Activated CD4-positive, alpha-beta memory T cell treated with anti-CD3 and anti-CD28 coated beads for 36 hours (primary cell): ENCODE results near the gene RPS6KA1. TPM values are rescaled to one million over a fixed set of nuclear protein-coding genes. Genes with fewer than 3 reads are reported as not detected.

ENCODE experiments used
- CTCF ChIA-PET: fragments of 350-600 bp; sonication (Branson Sonifier 250); formaldehyde crosslinking; loops from one replicate; lab custom pipeline; 2021; ENCODE audit warnings: antibody characterized with exemption, inconsistent platforms; lab: Charles Lee
- POLR2A ChIA-PET: fragments of 350-600 bp; sonication (Branson Sonifier 250); formaldehyde crosslinking; loops from one replicate; lab custom pipeline; 2021; ENCODE audit warnings: antibody characterized with exemption; lab: Charles Lee
- DNase-seq: peaks from one replicate; pipeline ENCODE4 v3.0.0-alpha.2; 2020
- H3K27ac Mint-ChIP-seq: one replicate; pipeline ENCODE4 v1.8.0; 2021; ENCODE audit warnings: mixed read lengths
- H3K27me3 Mint-ChIP-seq: one replicate; pipeline ENCODE4 v1.8.0; 2021; ENCODE audit warnings: mixed read lengths
- H3K36me3 Mint-ChIP-seq: one replicate; pipeline ENCODE4 v1.8.0; 2021; ENCODE audit warnings: mixed read lengths
- H3K4me1 Mint-ChIP-seq: one replicate; pipeline ENCODE4 v1.8.0; 2021; ENCODE audit warnings: low read depth, mixed read lengths
- H3K4me3 Mint-ChIP-seq: one replicate; pipeline ENCODE4 v1.8.0; 2021; ENCODE audit warnings: mild to moderate bottlenecking, mixed read lengths
- H3K9me3 Mint-ChIP-seq: one replicate; pipeline ENCODE4 v1.8.0; 2021; ENCODE audit warnings: mixed read lengths
- intact Hi-C: fragments of 100-400 bp; cut with micrococcal nuclease; formaldehyde crosslinking; loops from one replicate; pipeline ENCODE4 v1.15.1; 2023
- total RNA-seq, 2 experiments: library from RNA; stranded (reverse); gene quantifications; one replicate each; pipeline ENCODE4 v1.2.3, GENCODE V29; 2021

Gene RPS6KA1
- total RNA-seq, 2 experiments from 2014 or later: 109 to 112 TPM

GRCh38 chr1:26541816-26542711 is 12.5 kb downstream of the RPS6KA1 start:
- intact Hi-C loops: loop anchor here (1.0 to 10.0 kb wide), 6 partner anchors 12 to 247 kb away; partner anchors contain the start of genes ARID1A and CD52
- H3K27me3 Mint-ChIP-seq: no peaks in the 10 kb centered on the region
- peak; percentile 94 for DNase-seq
- no peaks in the 10 kb centered on the region for H3K9me3 Mint-ChIP-seq
- peak overlapping the region; percentile 69 for H3K4me3 Mint-ChIP-seq
- ChIA-PET POLR2A (interaction anchor here (0.5 to 5.5 kb wide), 10 partner anchors 12 to 369 kb away, joined by 3 to 25 read pairs (median 6); partner anchors contain the start of genes PIGV and RPS6KA1), CTCF (interaction anchor here (0.7 to 5.9 kb wide), 12 partner anchors 7 to 248 kb away, joined by 3 to 127 read pairs (median 4); partner anchors contain the start of genes HMGN2 and RPS6KA1)
- peaks cover 88% of the 10 kb centered on the region for H3K4me1 Mint-ChIP-seq
- H3K27ac Mint-ChIP-seq: peak overlapping the region; percentile 98
- peaks cover 7% of the 10 kb centered on the region for H3K36me3 Mint-ChIP-seq

- H3K27ac Mint-ChIP-seq: peak overlapping the region; percentile 98
- CTCF ChIA-PET: interaction anchor here (0.9 to 5.9 kb wide), 6 partner anchors 6 to 159 kb away, joined by 3 to 127 read pairs (median 36); partner anchors contain the start of gene RPS6KA1
- intact Hi-C loops: loop anchor here (1.0 to 10.0 kb wide), 6 partner anchors 13 to 246 kb away; partner anchors contain the start of genes ARID1A and CD52
- peaks cover 14% of the 10 kb centered on the region for H3K36me3 Mint-ChIP-seq
- peaks cover 92% of the 10 kb centered on the region for H3K4me1 Mint-ChIP-seq
- no peaks in the 10 kb centered on the region for H3K27me3 Mint-ChIP-seq
- no peaks in the 10 kb centered on the region for H3K9me3 Mint-ChIP-seq
- POLR2A ChIA-PET: interaction anchor here (1.4 to 5.5 kb wide), 5 partner anchors 13 to 246 kb away, joined by 6 to 25 read pairs (median 8); partner anchors contain the start of genes PIGV and RPS6KA1
- peak overlapping the region; percentile 69 for H3K4me3 Mint-ChIP-seq
- no peak for DNase-seq
Observed at GRCh38 chr1:26542771-26543451, 13.3 kb downstream of the RPS6KA1 start.

- CTCF ChIA-PET: no interaction called here
- intact Hi-C loops: loop anchor here (2.0 to 10.0 kb wide), 3 partner anchors 154 to 245 kb away; partner anchors contain the start of genes ARID1A and CD52
- Mint-ChIP-seq H3K36me3 (peaks cover 18% of the 10 kb centered on the region), H3K27ac (peak overlapping the region; percentile 98), H3K4me1 (peaks cover 92% of the 10 kb centered on the region), H3K9me3 (no peaks in the 10 kb centered on the region), H3K27me3 (no peaks in the 10 kb centered on the region), H3K4me3 (no peak overlapping the region)
- no peak for DNase-seq
- POLR2A ChIA-PET: no interaction called here
Observed at GRCh38 chr1:26543462-26543861, 13.9 kb downstream of the RPS6KA1 start.

- ChIA-PET POLR2A (no interaction called here), CTCF (no interaction called here)
- H3K4me1 Mint-ChIP-seq: peaks cover 89% of the 10 kb centered on the region
- no peaks in the 10 kb centered on the region for H3K27me3 Mint-ChIP-seq
- peak overlapping the region; percentile 2 for H3K4me3 Mint-ChIP-seq
- intact Hi-C loops: loop anchor here (5.0 to 10.0 kb wide), 2 partner anchors 153 to 229 kb away; partner anchors contain the start of genes ARID1A and CD52
- H3K27ac Mint-ChIP-seq: peak overlapping the region; percentile 72
- H3K9me3 Mint-ChIP-seq: no peaks in the 10 kb centered on the region
- DNase-seq: no peak
- peaks cover 21% of the 10 kb centered on the region for H3K36me3 Mint-ChIP-seq
Observed at GRCh38 chr1:26544126-26544525, 14.6 kb downstream of the RPS6KA1 start.

GRCh38 chr1:26545969-26546323 is 16.4 kb downstream of the RPS6KA1 start:
- ChIA-PET POLR2A (interaction anchor here (0.8 to 2.0 kb wide), 2 partner anchors 18 to 45 kb away, joined by 4 to 8 read pairs; no protein-coding TSS in a partner anchor), CTCF (interaction anchor here (6.8 kb wide), 1 partner anchor 6 kb away, joined by 62 read pairs; no protein-coding TSS in a partner anchor)
- intact Hi-C loops: loop anchor here (1.0 to 10.0 kb wide), 3 partner anchors 46 to 231 kb away; partner anchors contain the start of genes CD52 and DHDDS
- H3K27me3 Mint-ChIP-seq: no peaks in the 10 kb centered on the region
- H3K27ac Mint-ChIP-seq: peak overlapping the region; percentile 90
- peaks cover 23% of the 10 kb centered on the region for H3K36me3 Mint-ChIP-seq
- DNase-seq: no peak
- no peaks in the 10 kb centered on the region for H3K9me3 Mint-ChIP-seq
- H3K4me3 Mint-ChIP-seq: peak overlapping the region; percentile 89
- H3K4me1 Mint-ChIP-seq: peaks cover 72% of the 10 kb centered on the region

- H3K4me3 Mint-ChIP-seq: peak overlapping the region; percentile 89
Observed at GRCh38 chr1:26546375-26546774, 16.8 kb downstream of the RPS6KA1 start.

GRCh38 chr1:26546819-26547218 is 17.3 kb downstream of the RPS6KA1 start:
- POLR2A ChIA-PET: interaction anchor here (1.0 to 2.0 kb wide), 2 partner anchors 8 to 46 kb away, joined by 3 to 8 read pairs; no protein-coding TSS in a partner anchor
- H3K9me3 Mint-ChIP-seq: no peaks in the 10 kb centered on the region
- CTCF ChIA-PET: interaction anchor here (1.0 to 6.8 kb wide), 4 partner anchors 7 to 46 kb away, joined by 3 to 62 read pairs (median 4); no protein-coding TSS in a partner anchor
- intact Hi-C loops: loop anchor here (10.0 kb wide), 1 partner anchor 232 kb away; the partner anchor contains the start of gene CD52
- H3K27me3 Mint-ChIP-seq: no peaks in the 10 kb centered on the region
- peaks cover 30% of the 10 kb centered on the region for H3K36me3 Mint-ChIP-seq
- DNase-seq: no peak
- peak overlapping the region; percentile 90 for H3K27ac Mint-ChIP-seq
- H3K4me1 Mint-ChIP-seq: peaks cover 63% of the 10 kb centered on the region
- H3K4me3 Mint-ChIP-seq: peak overlapping the region; percentile 89

More at GRCh38 chr1:26546375-26546774, 16.8 kb downstream of the RPS6KA1 start:
- peak; percentile 24 for DNase-seq
- Mint-ChIP-seq H3K27ac (peak overlapping the region; percentile 90), H3K4me1 (peaks cover 67% of the 10 kb centered on the region), H3K27me3 (no peaks in the 10 kb centered on the region), H3K9me3 (no peaks in the 10 kb centered on the region), H3K36me3 (peaks cover 27% of the 10 kb centered on the region)
- CTCF ChIA-PET: interaction anchor here (6.8 kb wide), 1 partner anchor 6 kb away, joined by 62 read pairs; no protein-coding TSS in a partner anchor
- POLR2A ChIA-PET: interaction anchor here (0.8 to 2.0 kb wide), 2 partner anchors 18 to 46 kb away, joined by 4 to 8 read pairs; no protein-coding TSS in a partner anchor
- intact Hi-C loops: loop anchor here (10.0 kb wide), 1 partner anchor 232 kb away; the partner anchor contains the start of gene CD52

GRCh38 chr1:26548841-26549240 is 19.3 kb downstream of the RPS6KA1 start:
- Mint-ChIP-seq H3K36me3 (peaks cover 43% of the 10 kb centered on the region), H3K4me1 (peaks cover 51% of the 10 kb centered on the region), H3K27ac (no peak overlapping the region), H3K9me3 (no peaks in the 10 kb centered on the region), H3K27me3 (no peaks in the 10 kb centered on the region), H3K4me3 (no peak overlapping the region)
- intact Hi-C loops: loop anchor here (10.0 kb wide), 1 partner anchor 234 kb away; the partner anchor contains the start of gene CD52
- ChIA-PET CTCF (interaction anchor here (1.1 to 6.8 kb wide), 2 partner anchors 9 to 43 kb away, joined by 3 to 62 read pairs; no protein-coding TSS in a partner anchor), POLR2A (interaction anchor here (0.6 to 1.1 kb wide), 3 partner anchors 10 to 196 kb away, joined by 3 read pairs; partner anchors contain the start of gene RPS6KA1)
- no peak for DNase-seq

- ChIA-PET CTCF (interaction anchor here (1.2 to 6.8 kb wide), 3 partner anchors 11 to 51 kb away, joined by 3 to 62 read pairs (median 6); no protein-coding TSS in a partner anchor), POLR2A (no interaction called here)
- Mint-ChIP-seq H3K27me3 (no peaks in the 10 kb centered on the region), H3K27ac (peak overlapping the region; percentile 13), H3K4me3 (no peak overlapping the region), H3K9me3 (no peaks in the 10 kb centered on the region), H3K4me1 (peaks cover 35% of the 10 kb centered on the region), H3K36me3 (peaks cover 48% of the 10 kb centered on the region)
- no peak for DNase-seq
- intact Hi-C loops: no loop called here
Observed at GRCh38 chr1:26550946-26551345, 21.4 kb downstream of the RPS6KA1 start.

GRCh38 chr1:26552720-26553119 is 23.2 kb downstream of the RPS6KA1 start:
- DNase-seq: no peak
- H3K4me1 Mint-ChIP-seq: peaks cover 23% of the 10 kb centered on the region
- CTCF ChIA-PET: interaction anchor here (6.8 kb wide), 1 partner anchor 13 kb away, joined by 62 read pairs; no protein-coding TSS in a partner anchor
- H3K27ac Mint-ChIP-seq: peak overlapping the region; percentile 23
- H3K36me3 Mint-ChIP-seq: peaks cover 52% of the 10 kb centered on the region
- H3K9me3 Mint-ChIP-seq: no peaks in the 10 kb centered on the region
- no peaks in the 10 kb centered on the region for H3K27me3 Mint-ChIP-seq
- intact Hi-C loops: no loop called here
- no peak overlapping the region for H3K4me3 Mint-ChIP-seq
- POLR2A ChIA-PET: no interaction called here
